Muscle layer of duodenum (tissue), 2 donors: Measurements from ENCODE around the gene ZNF575.

ENCODE experiments used
- H3K27ac ChIP-seq: one replicate; pipeline ENCODE4 v1.7.0; 2013; ENCODE audit warnings: mild to moderate bottlenecking, low read length
- H3K27me3 ChIP-seq: one replicate; pipeline ENCODE4 v1.7.0; 2013; ENCODE audit warnings: low read depth, mild to moderate bottlenecking, control low read depth, low read length
- H3K36me3 ChIP-seq, 2 donors: one replicate each; pipeline ENCODE4 v1.7.0; 2013; ENCODE audit warnings: low read length in 2 of 2, control low read depth in 1 of 2, mild to moderate bottlenecking in 1 of 2; ENCODE audit not compliant: insufficient read depth in 2 of 2, control insufficient read depth in 1 of 2
- H3K4me1 ChIP-seq, 2 donors: one replicate each; pipeline ENCODE4 v1.7.0; 2013; ENCODE audit warnings: low read length in 2 of 2, mild to moderate bottlenecking in 2 of 2, control low read depth in 1 of 2, moderate library complexity in 1 of 2; ENCODE audit not compliant: insufficient read depth in 2 of 2, control insufficient read depth in 1 of 2
- H3K4me3 ChIP-seq, 2 donors: one replicate each; pipeline ENCODE4 v1.7.0; 2013; ENCODE audit warnings: low read length in 2 of 2, low read depth in 1 of 2, mild to moderate bottlenecking in 1 of 2
- H3K9me3 ChIP-seq, 2 donors: one replicate each; pipeline ENCODE4 v1.7.0; 2013; ENCODE audit warnings: low read length in 2 of 2, control low read depth in 1 of 2, mild to moderate bottlenecking in 1 of 2; ENCODE audit not compliant: control insufficient read depth in 1 of 2
- donor health status: healthy.

The ZNF575 gene

DNA sequence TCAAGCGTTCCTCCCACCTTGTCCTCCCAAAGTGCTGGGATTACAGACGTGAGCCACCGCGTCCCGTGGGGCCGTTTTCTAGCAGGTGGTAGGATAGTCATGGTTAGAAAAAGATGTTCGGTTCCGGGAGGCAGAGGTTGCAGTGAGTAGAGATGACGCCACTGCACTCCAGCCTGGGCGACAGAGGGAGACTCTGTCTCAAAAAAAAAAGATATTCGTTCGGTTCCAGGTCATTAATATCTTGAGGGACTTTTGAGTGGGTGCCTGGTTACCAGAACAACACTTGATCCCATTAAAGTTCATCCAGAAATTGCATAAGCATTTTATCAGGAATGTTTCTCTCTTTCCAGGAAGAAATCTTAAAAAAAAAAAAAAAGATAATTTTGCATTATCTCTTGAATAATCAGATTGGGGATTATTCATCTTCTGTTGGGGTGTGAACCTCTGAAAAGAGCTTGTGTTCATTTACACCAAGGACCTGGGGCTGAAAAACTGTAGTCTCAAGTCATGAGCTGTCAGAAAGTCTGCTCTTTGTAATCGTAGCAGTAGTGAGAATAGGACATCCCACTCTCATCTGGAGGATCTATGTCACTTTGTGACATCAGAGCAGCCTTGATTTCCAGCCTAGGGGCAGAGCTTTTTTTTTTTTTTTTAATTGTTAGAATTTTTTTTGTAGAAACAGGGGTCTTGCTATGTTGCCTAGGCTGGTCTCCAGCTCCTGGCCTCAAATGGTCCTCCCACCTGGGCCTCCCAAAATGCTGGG is 4.9 kb upstream of the ZNF575 start:
- H3K9me3 ChIP-seq, result no peaks in the 10 kb centered on the region
- H3K36me3 ChIP-seq, result no peaks in the 10 kb centered on the region
- peaks cover 9 to 25% of the 10 kb centered on the region in 2 donors for H3K4me1 ChIP-seq
- no peaks in the 10 kb centered on the region for H3K27me3 ChIP-seq
- no peak overlapping the region for H3K27ac ChIP-seq
- no peak overlapping the region for H3K4me3 ChIP-seq

DNA sequence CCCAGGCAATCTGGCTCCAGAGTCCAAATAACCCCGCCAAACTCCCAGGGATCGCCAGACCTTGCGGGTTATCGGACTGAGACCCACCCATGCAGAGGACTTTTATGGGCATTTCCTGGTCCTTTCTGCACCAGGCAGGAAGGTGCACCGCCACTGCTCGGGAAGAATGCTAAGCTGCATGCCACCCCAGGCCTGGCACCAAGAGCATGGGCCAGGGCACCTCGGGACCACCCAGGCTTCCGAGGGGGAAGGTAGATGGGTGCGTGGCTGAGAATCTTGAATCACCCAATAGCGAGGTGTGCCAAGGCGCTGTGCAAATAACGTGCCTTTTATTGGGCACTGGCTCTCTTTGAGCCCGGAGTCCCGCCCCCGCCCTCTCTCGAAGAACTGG is 422 bp upstream of the ZNF575 start:
- Histone ChIP-seq H3K4me3 (peak overlapping the region; percentile 69 to 80), H3K27ac (peak overlapping the region; percentile 67), H3K27me3 (no peaks in the 10 kb centered on the region), H3K9me3 (no peaks in the 10 kb centered on the region), H3K4me1 (peaks cover 0 to 7% of the 10 kb centered on the region in 2 donors), H3K36me3 (no peaks in the 10 kb centered on the region)

- peaks cover 0 to 7% of the 10 kb centered on the region in 2 donors for H3K4me1 ChIP-seq
- no peaks in the 10 kb centered on the region for H3K27me3 ChIP-seq
- peaks cover 0 to 3% of the 10 kb centered on the region in 2 donors for H3K9me3 ChIP-seq
- H3K36me3 ChIP-seq, result peaks cover 4 to 6% of the 10 kb centered on the region in 2 donors
- peak overlapping the region; percentile 85 for H3K27ac ChIP-seq
- peak overlapping the region; percentile 69 to 80 for H3K4me3 ChIP-seq
Measured at GRCh38 chr19:43533546-43534304, 737 bp downstream of the ZNF575 start.

DNA sequence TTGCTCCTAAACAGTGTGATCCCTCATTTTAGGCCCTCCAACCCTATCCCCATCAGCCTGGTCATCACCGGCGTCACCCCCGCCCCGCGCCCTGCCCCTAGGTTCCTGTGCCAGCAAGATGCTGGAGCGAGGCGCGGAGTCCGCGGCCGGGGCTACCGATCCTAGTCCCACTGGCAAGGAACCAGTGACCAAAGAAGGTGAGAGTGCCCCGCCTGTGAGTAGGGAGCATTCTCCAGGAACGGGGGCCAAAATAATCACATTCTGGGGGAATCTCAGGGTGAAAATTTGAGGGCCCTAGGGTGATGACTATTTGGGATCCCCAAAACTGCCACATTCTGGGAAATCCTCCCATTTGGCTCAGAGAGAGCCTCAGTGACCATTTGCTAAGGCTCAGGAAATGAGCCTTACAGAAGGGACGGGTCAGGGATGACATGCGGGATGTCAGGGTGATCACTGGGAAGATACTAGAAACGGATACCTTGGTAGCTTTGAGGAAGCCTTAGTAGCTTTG is 1.4 kb downstream of the ZNF575 start:
- Histone ChIP-seq H3K4me1 (peaks cover 0 to 7% of the 10 kb centered on the region in 2 donors), H3K36me3 (peaks cover 4 to 12% of the 10 kb centered on the region in 2 donors), H3K27ac (peak overlapping the region; percentile 53), H3K9me3 (peaks cover 0 to 8% of the 10 kb centered on the region in 2 donors), H3K27me3 (no peaks in the 10 kb centered on the region), H3K4me3 (peak overlapping the region; percentile 69 to 80)

DNA sequence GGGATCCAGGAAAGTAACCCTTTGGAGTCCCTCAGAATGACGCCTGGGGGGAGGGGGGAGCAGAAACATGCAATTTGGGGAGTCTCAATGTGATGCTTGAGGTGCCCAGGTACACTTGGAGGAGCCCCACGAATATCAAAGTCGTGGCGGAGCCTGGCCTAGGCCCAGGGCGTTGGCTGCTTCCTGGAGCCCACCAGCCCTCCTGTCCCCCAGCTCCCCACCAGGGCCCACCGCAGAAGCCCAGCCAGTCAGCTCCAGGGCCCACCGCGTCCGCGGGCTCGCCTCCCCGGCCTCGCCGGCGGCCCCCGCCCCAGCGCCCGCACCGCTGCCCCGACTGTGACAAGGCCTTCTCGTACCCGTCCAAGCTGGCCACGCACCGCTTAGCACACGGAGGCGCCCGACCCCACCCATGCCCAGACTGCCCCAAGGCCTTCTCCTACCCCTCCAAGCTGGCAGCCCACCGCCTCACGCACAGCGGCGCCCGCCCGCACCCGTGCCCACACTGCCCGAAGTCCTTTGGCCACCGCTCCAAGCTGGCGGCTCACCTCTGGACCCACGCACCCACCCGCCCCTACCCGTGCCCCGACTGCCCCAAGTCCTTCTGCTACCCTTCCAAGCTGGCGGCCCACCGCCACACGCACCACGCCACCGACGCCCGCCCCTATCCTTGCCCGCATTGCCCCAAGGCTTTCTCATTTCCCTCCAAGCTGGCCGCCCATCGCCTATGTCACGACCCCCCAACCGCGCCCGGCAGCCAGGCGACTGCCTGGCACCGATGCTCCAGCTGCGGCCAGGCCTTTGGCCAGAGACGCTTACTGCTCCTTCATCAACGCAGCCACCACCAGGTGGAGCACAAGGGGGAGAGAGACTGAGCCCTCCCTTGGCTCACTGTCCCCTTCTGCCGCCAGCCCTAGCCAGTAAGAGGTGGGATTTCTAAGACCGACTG is 2.1 kb downstream of the ZNF575 start:
- peak overlapping the region; percentile 15 to 69 for H3K4me3 ChIP-seq
- no peaks in the 10 kb centered on the region for H3K27me3 ChIP-seq
- peaks cover 0 to 8% of the 10 kb centered on the region in 2 donors for H3K9me3 ChIP-seq
- peaks cover 0 to 7% of the 10 kb centered on the region in 2 donors for H3K4me1 ChIP-seq
- peak overlapping the region; percentile 53 for H3K27ac ChIP-seq
- peaks cover 4 to 19% of the 10 kb centered on the region in 2 donors for H3K36me3 ChIP-seq

DNA sequence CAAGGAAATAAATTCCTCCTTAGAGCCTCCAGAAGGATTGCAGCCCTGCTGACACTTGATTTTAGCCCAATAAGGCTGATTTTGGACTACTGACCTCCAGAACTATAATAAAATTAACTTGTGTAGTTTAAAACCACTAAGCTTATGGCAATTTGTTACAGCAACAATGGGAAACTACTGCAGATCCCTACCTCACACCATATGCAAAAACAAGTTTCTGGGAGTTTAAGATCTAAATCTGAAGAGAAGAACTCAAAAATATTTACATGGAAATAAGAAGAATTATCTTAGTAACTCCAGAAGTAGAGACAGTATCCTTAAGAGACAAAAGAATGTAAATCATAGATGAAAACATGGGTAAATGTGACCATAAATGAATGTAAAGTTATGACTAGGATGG is 5.9 kb downstream of the ZNF575 start:
- H3K4me1 ChIP-seq, result no peaks in the 10 kb centered on the region
- H3K36me3 ChIP-seq, result peaks cover 28 to 49% of the 10 kb centered on the region in 2 donors
- H3K4me3 ChIP-seq, result no peak overlapping the region
- H3K9me3 ChIP-seq, result peaks cover 0 to 8% of the 10 kb centered on the region in 2 donors
- H3K27me3 ChIP-seq, result no peaks in the 10 kb centered on the region
- no peak overlapping the region for H3K27ac ChIP-seq

DNA sequence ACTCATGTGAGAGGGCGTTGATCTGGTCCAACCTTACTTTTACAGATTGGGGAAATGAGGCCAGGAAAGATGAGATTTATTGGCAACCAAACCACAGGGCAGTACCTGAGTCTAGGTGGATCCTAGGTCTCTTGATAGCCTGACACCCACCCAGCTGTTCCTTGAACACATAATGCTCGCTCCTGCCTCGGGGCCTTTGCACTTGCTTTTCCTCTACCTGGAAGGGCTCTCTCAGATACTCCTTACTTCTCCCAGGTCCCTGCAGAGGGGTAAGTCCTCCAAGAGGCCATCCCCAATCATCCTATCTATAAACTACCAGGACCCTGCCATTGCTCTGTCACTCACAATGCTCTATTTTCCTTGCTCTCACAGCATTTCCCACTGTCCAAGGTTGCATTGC is 7.4 kb downstream of the ZNF575 start:
- Histone ChIP-seq H3K4me3 (no peak overlapping the region), H3K9me3 (peaks cover 0 to 8% of the 10 kb centered on the region in 2 donors), H3K27me3 (no peaks in the 10 kb centered on the region), H3K4me1 (no peaks in the 10 kb centered on the region), H3K27ac (no peak overlapping the region), H3K36me3 (peaks cover 31 to 60% of the 10 kb centered on the region in 2 donors)

- Histone ChIP-seq H3K27me3 (no peaks in the 10 kb centered on the region), H3K4me1 (no peaks in the 10 kb centered on the region), H3K4me3 (no peak overlapping the region), H3K27ac (no peak overlapping the region), H3K9me3 (peaks cover 0 to 8% of the 10 kb centered on the region in 2 donors), H3K36me3 (peaks cover 31 to 69% of the 10 kb centered on the region in 2 donors)
Measured at GRCh38 chr19:43541920-43542650, 9.1 kb downstream of the ZNF575 start.

GRCh38 chr19:43544077-43544476 is 11.1 kb downstream of the ZNF575 start:
- H3K36me3 ChIP-seq, result peaks cover 27 to 64% of the 10 kb centered on the region in 2 donors

DNA sequence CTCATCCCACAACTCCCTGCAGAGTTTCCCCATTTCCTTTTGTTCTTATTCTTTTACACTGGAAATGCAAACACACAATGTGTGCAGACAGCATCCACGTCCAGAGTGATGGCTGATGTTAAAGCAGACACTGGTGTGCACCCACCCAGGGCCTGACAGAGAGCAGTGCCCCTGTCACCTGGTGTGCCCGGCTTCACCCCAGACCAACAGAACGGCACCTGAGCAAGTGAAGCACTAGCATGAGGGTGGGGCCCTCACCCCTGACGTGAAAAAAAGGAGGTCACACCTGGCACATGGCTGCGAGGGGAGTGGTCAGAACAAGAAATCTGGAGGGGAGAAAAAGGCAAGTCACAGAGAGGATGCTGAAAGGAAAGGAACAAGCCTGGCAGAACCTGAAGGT is 12.3 kb downstream of the ZNF575 start:
- Histone ChIP-seq H3K4me1 (no peaks in the 10 kb centered on the region), H3K27me3 (no peaks in the 10 kb centered on the region), H3K9me3 (no peaks in the 10 kb centered on the region), H3K36me3 (peaks cover 32 to 59% of the 10 kb centered on the region in 2 donors), H3K4me3 (no peak overlapping the region), H3K27ac (no peak overlapping the region)

More at GRCh38 chr19:43544077-43544476, 11.1 kb downstream of the ZNF575 start:
- no peaks in the 10 kb centered on the region for H3K27me3 ChIP-seq
- peaks cover 0 to 2% of the 10 kb centered on the region in 2 donors for H3K9me3 ChIP-seq
- no peak overlapping the region for H3K4me3 ChIP-seq
- no peak overlapping the region for H3K27ac ChIP-seq
- no peaks in the 10 kb centered on the region for H3K4me1 ChIP-seq
